Hepatocyte (in vitro differentiated cells): ENCODE data around the gene UROD. TPM values are rescaled to one million over a fixed set of nuclear protein-coding genes. Genes with fewer than 3 reads are reported as not detected.
"Not testable (repeated sequence)": the region's sequence is repeated elsewhere in the genome, so short reads cannot be mapped to it uniquely, and the experiment has no call there.

Experiments
- DNase-seq: peaks from one replicate; pipeline ENCODE4 v3.0.0-alpha.2; 2016; ENCODE audit warnings: low spot score
- H2AFZ ChIP-seq: fragments of 200-600 bp; sonication (generic); 2 replicates; pipeline ENCODE4 v1.6.0; 2016; ENCODE audit warnings: antibody characterized with exemption, mild to moderate bottlenecking
- H3K27ac ChIP-seq: fragments of 200-600 bp; sonication (generic); 2 replicates; pipeline ENCODE4 v1.5.1; 2016; ENCODE audit warnings: mild to moderate bottlenecking
- H3K27me3 ChIP-seq: fragments of 200-600 bp; sonication (generic); 2 replicates; pipeline ENCODE4 v1.6.1; 2016
- H3K36me3 ChIP-seq: fragments of 200-600 bp; sonication (generic); replicated peaks from 2 replicates; pipeline ENCODE4 v1.5.1; 2016; ENCODE audit warnings: low read depth; ENCODE audit not compliant: insufficient read depth
- H3K4me1 ChIP-seq: fragments of 200-600 bp; sonication (generic); 2 replicates; pipeline ENCODE4 v1.5.1; 2016; ENCODE audit warnings: mild to moderate bottlenecking, moderate library complexity; ENCODE audit not compliant: insufficient read depth
- H3K4me2 ChIP-seq: fragments of 200-600 bp; sonication (generic); 2 replicates; pipeline ENCODE4 v1.6.0; 2016
- H3K4me3 ChIP-seq: fragments of 200-600 bp; sonication (generic); 2 replicates; pipeline ENCODE4 v1.5.1; 2016; ENCODE audit warnings: mild to moderate bottlenecking
- H3K79me2 ChIP-seq: fragments of 200-600 bp; sonication (generic); 2 replicates; pipeline ENCODE4 v1.6.0; 2017; ENCODE audit warnings: mild to moderate bottlenecking
- H3K9me2 ChIP-seq: fragments of 200-600 bp; sonication (generic); replicated peaks from 2 replicates; pipeline ENCODE4 v1.6.0; 2017; ENCODE audit warnings: mild to moderate bottlenecking; ENCODE audit not compliant: insufficient read depth
- H3K9me3 ChIP-seq: fragments of 200-600 bp; sonication (generic); 2 replicates; pipeline ENCODE4 v1.5.1; 2016; ENCODE audit warnings: low read depth, mild to moderate bottlenecking
- H4K20me1 ChIP-seq: fragments of 200-600 bp; sonication (generic); 2 replicates; pipeline ENCODE4 v1.6.0; 2016; ENCODE audit warnings: mild to moderate bottlenecking; ENCODE audit not compliant: insufficient read depth, poor library complexity, severe bottlenecking
- EZH2 ChIP-seq: fragments of 200-600 bp; sonication (generic); IDR thresholded peaks from 2 replicates; pipeline ENCODE4 v1.6.1; 2016; ENCODE audit warnings: antibody characterized with exemption, mild to moderate bottlenecking, borderline replicate concordance
- EZH2phosphoT487 ChIP-seq: fragments of 200-600 bp; sonication (generic); IDR thresholded peaks from one replicate; pipeline ENCODE4 v1.6.1; 2018; ENCODE audit warnings: antibody characterized with exemption, mild to moderate bottlenecking, low read depth, moderate library complexity; ENCODE audit not compliant: unreplicated experiment, severe bottlenecking
- WGBS: methylation state at CpG from one replicate; pipeline ENCODE4 v1.1.6; 2016; ENCODE audit warnings: low lambda C conversion rate; ENCODE audit errors: missing lambda C conversion rate; 5-methylcytosine and 5-hydroxymethylcytosine counted together
- polyA plus RNA-seq: library from polyadenylated mRNA; unstranded; fragments of >200 nt; fragmentation: Nextera tagmentation; extraction: Ambion mirVana; gene quantifications from 2 replicates; pipeline ENCODE4 v1.2.1, GENCODE V29; 2016
- total RNA-seq: library from RNA; depleted of rRNA; stranded (reverse); fragments of >200 nt; gene quantifications from 2 replicates; pipeline ENCODE4 v1.2.3, GENCODE V29; 2014
- TF ChIP-seq, protein P1 (sequence below): fragments of 200-600 bp; sonication (generic); IDR thresholded peaks from 2 replicates; pipeline ENCODE4 v1.5.1; 2016; ENCODE audit warnings: antibody characterized with exemption, mild to moderate bottlenecking; ENCODE audit not compliant: poor library complexity

Gene UROD
- total and polyA plus RNA-seq, 2 experiments from 2014 or later = 91.8 to 152 TPM

DNA sequence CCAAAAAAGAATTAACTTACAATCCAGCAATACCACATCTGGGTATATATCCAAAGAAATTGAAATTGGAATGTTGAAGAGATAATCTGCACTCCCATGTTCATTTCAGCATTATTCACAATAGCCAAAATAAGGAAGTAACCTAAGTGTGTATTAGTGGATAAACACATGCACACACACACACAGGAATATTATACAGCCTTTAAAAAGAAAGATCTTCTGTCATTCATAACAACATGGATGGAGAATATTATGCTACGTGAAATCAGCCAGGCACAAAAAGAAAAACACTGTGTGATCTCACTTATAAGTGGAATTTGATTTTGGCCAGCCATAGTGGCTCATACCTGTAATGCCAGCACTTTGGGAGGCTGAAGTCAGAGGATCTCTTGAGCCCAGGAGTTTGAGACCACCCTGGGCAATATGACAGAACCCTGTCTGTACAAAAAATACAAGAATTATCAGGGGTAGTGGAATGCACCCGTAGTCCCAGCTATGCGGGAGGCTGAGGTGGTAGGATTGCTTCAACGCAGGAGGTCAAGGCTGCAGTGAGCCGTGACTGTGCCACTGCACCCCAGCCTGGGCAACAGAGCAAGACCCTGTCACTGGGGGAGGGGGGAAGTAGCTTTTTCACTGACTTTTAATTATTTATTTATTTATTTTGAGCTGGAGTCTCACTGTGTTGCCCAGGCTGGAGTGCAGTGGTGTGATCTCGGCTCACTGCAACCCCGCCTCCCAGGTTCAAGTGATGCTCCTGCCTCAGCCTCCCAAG, 16.4 kb upstream of the UROD start:
- 97% methylated on average over 7 of the region's 7 CpGs for WGBS

DNA sequence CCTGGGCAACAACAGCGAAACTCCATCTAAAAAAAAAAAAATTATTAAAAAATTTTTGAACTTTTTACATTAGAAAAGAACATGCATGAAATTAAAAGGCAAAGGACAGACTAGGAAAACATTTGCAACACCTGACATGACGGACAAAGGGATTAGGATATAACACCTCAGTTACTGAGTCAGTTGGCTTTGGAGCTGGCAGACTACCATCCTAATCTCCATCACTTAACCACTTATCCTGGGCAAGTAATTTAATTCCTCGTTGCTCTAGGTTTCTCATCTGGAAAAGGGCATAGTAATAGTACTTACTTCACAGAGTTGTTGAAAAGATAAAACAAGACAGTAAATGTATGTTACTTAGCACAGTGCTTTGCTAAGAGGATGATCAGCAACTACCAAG, 12.8 kb upstream of the UROD start:
- Histone ChIP-seq H3K36me3 (no peaks in the 10 kb centered on the region), H2AFZ (no peak overlapping the region), H3K27ac (no peak overlapping the region), H3K9me3 (no peaks in the 10 kb centered on the region), H3K4me3 (no peak overlapping the region), H4K20me1 (no peaks in the 10 kb centered on the region), H3K4me2 (no peak overlapping the region), H3K27me3 (no peaks in the 10 kb centered on the region), H3K9me2 (no peaks in the 10 kb centered on the region), H3K79me2 (no peaks in the 10 kb centered on the region), H3K4me1 (peaks cover 5% of the 10 kb centered on the region)
- 83% methylated on average over 3 of the region's 3 CpGs for WGBS
- no peak for DNase-seq
- TF ChIP-seq EZH2 = no peak
- TF ChIP-seq, protein P1, sequence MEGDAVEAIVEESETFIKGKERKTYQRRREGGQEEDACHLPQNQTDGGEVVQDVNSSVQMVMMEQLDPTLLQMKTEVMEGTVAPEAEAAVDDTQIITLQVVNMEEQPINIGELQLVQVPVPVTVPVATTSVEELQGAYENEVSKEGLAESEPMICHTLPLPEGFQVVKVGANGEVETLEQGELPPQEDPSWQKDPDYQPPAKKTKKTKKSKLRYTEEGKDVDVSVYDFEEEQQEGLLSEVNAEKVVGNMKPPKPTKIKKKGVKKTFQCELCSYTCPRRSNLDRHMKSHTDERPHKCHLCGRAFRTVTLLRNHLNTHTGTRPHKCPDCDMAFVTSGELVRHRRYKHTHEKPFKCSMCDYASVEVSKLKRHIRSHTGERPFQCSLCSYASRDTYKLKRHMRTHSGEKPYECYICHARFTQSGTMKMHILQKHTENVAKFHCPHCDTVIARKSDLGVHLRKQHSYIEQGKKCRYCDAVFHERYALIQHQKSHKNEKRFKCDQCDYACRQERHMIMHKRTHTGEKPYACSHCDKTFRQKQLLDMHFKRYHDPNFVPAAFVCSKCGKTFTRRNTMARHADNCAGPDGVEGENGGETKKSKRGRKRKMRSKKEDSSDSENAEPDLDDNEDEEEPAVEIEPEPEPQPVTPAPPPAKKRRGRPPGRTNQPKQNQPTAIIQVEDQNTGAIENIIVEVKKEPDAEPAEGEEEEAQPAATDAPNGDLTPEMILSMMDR = no peak
- TF ChIP-seq EZH2phosphoT487 = no peak

More for the DNA sequence above, 16.4 kb upstream of the UROD start:
- no peaks in the 10 kb centered on the region for H4K20me1 ChIP-seq
- no peak overlapping the region for H2AFZ ChIP-seq
- no peak for DNase-seq
- H3K4me2 ChIP-seq = no peak overlapping the region
- no peaks in the 10 kb centered on the region for H3K9me3 ChIP-seq
- no peaks in the 10 kb centered on the region for H3K36me3 ChIP-seq
- no peak overlapping the region for H3K27ac ChIP-seq
- no peak overlapping the region for H3K4me3 ChIP-seq
- H3K9me2 ChIP-seq = no peaks in the 10 kb centered on the region
- no peaks in the 10 kb centered on the region for H3K27me3 ChIP-seq
- H3K4me1 ChIP-seq = no peaks in the 10 kb centered on the region
- TF ChIP-seq, protein P1 = no peak
- no peak for TF ChIP-seq EZH2phosphoT487
- no peaks in the 10 kb centered on the region for H3K79me2 ChIP-seq

DNA sequence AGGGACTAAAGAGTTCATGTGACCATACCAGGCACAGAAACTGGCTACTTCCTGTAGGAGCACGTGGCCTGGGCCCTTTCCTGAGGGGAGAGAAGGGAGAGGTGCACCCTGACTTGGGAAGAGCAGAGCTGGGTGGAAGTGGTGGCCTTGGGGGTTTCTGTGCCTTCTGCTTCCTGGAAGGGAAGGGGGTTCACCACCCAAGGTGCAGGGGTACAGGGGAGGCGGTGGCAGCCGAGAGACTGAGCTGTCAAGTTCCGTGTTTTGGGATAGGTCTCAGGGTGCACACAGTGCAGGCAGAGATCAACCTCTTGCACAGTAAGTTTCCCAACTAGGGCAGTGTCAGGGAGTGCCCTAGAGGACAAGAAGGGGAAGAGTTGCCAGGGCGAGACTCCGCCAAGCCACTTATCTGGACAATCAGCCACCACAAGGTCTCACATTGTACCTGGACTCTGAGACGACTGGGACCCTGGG, 11.0 kb upstream of the UROD start:
- 83% methylated on average over 7 of the region's 7 CpGs for WGBS
- DNase-seq = no peak

DNA sequence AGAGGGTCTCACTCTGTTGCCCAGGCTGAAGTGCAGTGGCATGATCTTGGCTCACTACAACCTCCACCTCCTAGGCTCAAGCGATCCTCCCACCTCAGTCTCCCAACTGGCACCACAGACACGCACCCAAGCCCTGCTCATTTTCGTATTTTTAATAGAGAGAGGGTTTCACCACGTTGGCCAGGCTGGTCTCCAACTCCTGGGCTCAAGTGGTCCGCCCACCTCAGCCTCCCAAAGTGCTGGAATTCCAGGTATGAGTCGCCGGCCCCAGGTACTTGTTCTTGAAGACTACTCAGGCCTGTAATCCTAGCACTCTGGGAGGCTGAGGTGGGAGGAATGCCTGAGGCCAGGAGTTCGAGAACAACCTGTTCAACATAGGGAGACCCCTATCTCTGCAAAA, 10.5 kb upstream of the UROD start:
- not testable (repeated sequence) for H2AFZ ChIP-seq, H3K27ac ChIP-seq, H3K4me1 ChIP-seq, H3K4me3 ChIP-seq, H3K9me3 ChIP-seq, H3K9me2 ChIP-seq, H3K4me2 ChIP-seq, H3K27me3 ChIP-seq, H3K36me3 ChIP-seq, DNase-seq, H3K79me2 ChIP-seq, H4K20me1 ChIP-seq
- 93% methylated on average over 8 of the region's 8 CpGs for WGBS

More for the DNA sequence above, 11.0 kb upstream of the UROD start:
- Histone ChIP-seq H3K9me2 (no peaks in the 10 kb centered on the region), H3K4me3 (no peak overlapping the region), H3K27ac (no peak overlapping the region), H4K20me1 (no peaks in the 10 kb centered on the region), H3K4me2 (no peak overlapping the region), H3K4me1 (peaks cover 5% of the 10 kb centered on the region), H3K9me3 (no peaks in the 10 kb centered on the region), H3K36me3 (no peaks in the 10 kb centered on the region), H3K27me3 (no peaks in the 10 kb centered on the region), H2AFZ (no peak overlapping the region), H3K79me2 (no peaks in the 10 kb centered on the region)
- TF ChIP-seq EZH2phosphoT487 (no peak), EZH2 (no peak)
- TF ChIP-seq, protein P1 = no peak
